Tibial nerve (tissue), 4 donors: ENCODE data around the gene DNMT3A.

Source experiments
- CTCF ChIP-seq, 5 experiments: fragments of 200-600 bp in 3 of 5; fragments of 450-650 bp in 2 of 5; sonication (generic) in 3 of 5; IDR thresholded peaks; one replicate each; pipeline ENCODE4 v1.5.1; 2016 to 2019; ENCODE audit warnings: antibody characterized with exemption in 5 of 5, mild to moderate bottlenecking in 3 of 5, moderate library complexity in 2 of 5
- EP300 ChIP-seq, 2 donors: sonication (generic); formaldehyde crosslinking; IDR thresholded peaks; one replicate each; pipeline ENCODE4 v1.6.1; 2017; ENCODE audit warnings: antibody characterized with exemption in 2 of 2, mild to moderate bottlenecking in 1 of 2
- POLR2A ChIP-seq, 2 donors: fragments of 450-650 bp; IDR thresholded peaks; one replicate each; pipeline ENCODE4 v1.6.1; 2017; ENCODE audit warnings: antibody characterized with exemption in 2 of 2, mild to moderate bottlenecking in 2 of 2, moderate library complexity in 2 of 2

DNA sequence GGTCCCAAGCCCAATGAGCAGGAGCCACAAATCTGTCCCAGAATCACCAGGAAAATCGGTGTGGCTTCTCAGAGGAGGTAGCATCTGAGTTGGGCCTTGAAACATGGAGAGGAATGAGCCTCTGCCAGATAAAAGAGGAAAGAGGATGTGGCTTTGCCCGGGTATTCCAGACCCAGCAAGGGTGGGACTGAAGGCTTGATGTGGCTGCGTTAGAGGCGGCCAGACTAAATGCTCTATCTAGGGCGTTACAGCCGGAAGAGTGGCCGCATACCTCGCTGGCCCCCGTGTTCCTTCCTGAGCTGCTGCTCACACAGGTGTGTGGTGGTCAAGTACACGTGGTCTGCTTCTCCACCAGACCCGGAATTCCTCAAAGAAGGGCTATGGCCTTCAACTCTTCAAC, 139.4 kb downstream of the DNMT3A start:
- TF ChIP-seq CTCF (IDR thresholded peaks at IDR 0.05) (no peak), POLR2A (IDR thresholded peaks at IDR 0.05) (no peak), EP300 (IDR thresholded peaks at IDR 0.05) (no peak)
